NCI-H128 (cell line): ENCODE measurements around the gene RAD23B.
"Not testable (repeated sequence)": the region's sequence is repeated elsewhere in the genome, so short reads cannot be mapped to it uniquely, and the experiment has no call there.

ENCODE experiments used
- DNase-seq: peaks from one replicate; lab custom pipeline; 2025; ENCODE audit not compliant: unreplicated experiment; lab: John Stamatoyannopoulos, UW

RAD23B gene

DNA sequence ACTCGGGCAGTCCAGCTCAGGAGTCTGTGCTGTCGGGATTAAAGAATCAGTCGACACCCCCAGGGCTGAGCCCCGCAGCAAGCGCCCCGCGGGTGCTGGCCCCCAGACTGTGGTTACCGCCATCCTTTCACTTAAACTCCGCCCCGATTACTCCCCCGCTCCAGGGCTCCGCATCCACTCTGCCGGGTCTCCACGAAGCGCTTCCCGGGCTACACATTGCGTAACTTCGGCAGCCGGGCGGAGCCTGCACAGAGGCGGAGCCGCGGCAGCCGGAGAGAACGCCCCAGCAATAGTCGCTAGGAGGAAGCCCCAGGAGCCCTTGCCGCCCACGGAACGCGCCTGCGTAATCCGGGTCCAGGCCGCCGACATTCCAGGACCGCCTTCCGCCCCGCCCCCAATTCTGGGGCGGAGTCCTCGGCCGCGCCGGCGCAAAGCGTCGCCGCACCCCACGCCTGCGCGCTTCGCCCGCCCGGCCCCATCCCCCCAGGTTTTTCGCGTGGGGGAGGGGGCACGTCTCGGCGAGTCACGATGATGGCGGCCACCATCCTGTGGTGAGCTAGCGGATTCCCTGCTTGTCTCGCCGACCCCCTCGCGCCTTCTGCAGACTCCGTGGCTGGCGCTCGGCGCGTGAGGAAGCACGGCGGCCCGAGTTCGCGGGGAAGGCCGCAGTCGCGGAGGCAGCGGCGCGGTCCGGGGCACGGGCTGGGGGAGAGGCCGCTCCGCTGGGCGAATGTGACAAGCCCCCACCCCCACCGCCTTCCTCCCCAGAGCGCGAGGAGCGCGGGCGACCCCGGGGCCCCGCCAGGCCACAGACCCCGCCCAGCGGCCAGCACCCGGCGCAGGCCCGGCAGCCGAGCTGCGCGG is at the start of gene RAD23B:
TSS of gene RAD23B (plus strand) at position 521 of the 864 bp plus-strand sequence. CDS start 351 bp downstream, outside the sequence.
- peak; percentile 96 for DNase-seq

DNA sequence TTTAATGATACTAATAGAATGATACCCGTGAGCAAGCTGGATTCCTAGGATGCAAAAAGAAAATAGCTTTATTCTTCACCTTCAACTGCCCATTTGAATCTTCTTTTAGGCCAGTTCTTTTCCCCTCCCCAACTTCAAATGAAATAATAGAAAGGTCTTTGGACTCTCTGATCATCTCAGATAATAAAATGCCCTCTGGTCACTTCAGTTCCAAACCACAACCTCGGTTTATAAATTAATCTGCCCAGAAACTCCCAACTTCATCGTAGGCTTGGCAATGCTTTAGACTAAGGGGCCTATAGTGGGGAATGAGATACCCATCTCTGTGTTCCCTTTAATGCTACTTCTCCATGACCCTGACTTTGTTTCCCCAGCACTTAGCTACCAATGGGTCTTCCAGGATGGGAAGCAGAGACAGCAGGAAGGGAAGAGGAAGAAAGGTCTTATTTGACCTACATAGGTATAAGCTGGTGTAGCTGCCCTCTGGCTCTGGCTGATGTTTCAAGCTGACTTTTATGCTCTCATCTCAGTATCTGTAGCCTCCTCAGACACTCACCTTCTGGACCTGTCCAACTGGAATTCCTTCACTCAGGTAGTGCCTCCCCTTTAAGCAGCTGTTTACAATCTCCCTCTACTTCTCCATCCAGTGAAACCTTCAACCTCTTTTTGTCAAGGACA is 47.2 kb upstream of the RAD23B start:
- DNase-seq = no peak

DNA sequence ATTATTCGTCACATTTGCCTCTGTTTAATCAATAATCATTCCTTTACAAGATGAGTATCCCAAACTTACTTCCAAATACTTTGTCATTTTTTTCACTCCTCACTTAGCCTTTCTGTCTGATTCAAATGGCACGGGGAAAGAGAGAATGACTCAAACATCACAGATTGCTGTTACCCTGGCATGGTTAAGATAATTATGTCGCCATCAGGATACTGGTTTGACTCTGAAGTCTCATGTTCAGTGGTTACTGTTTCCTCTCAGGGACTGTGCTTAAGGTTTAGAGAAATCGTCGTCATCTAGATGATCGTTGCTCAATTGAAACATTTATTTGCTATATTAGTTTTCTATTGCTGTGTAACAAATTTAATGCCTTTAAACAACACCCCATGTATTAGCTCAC is 45.2 kb upstream of the RAD23B start:
- DNase-seq = no peak

DNA sequence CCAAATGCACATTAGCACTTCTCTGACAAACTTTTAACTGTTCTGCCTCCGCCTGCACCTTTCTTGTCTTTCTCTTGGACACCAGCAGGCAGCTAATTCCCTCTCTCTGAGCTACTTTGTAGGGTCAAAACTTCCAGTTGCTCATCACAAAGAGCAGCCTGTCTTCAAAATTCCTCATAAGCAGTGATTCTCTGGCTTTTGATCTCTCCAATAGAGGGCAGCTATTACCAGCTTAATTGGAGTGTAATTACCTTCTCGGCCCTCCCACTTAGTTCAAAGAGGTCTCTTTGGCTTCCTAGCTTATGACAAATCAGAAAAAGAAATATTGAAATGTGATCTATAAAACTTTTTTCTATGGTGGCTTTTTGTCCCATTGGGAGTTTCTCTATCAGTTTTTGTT is 43.6 kb upstream of the RAD23B start:
- DNase-seq = no peak

DNA sequence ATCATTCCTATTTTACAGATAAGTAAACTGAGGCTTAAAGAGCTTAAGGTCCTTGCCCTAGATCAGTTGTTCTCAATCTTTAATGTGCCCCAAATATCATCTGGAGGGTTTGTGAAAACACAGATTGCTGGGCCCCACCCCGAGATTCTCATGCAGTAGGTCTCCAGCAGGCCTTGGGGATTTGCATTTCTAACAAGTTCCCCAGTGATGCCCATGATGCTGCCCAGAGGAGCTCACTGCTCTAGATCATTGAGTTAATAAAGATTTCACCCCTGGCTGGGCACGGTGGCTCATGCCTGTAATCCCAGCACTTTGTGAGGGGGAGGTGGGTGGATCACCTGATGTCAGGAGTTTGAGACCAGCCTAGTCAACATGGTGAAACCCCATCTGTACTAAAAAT is 42.8 kb upstream of the RAD23B start:
- no peak for DNase-seq

DNA sequence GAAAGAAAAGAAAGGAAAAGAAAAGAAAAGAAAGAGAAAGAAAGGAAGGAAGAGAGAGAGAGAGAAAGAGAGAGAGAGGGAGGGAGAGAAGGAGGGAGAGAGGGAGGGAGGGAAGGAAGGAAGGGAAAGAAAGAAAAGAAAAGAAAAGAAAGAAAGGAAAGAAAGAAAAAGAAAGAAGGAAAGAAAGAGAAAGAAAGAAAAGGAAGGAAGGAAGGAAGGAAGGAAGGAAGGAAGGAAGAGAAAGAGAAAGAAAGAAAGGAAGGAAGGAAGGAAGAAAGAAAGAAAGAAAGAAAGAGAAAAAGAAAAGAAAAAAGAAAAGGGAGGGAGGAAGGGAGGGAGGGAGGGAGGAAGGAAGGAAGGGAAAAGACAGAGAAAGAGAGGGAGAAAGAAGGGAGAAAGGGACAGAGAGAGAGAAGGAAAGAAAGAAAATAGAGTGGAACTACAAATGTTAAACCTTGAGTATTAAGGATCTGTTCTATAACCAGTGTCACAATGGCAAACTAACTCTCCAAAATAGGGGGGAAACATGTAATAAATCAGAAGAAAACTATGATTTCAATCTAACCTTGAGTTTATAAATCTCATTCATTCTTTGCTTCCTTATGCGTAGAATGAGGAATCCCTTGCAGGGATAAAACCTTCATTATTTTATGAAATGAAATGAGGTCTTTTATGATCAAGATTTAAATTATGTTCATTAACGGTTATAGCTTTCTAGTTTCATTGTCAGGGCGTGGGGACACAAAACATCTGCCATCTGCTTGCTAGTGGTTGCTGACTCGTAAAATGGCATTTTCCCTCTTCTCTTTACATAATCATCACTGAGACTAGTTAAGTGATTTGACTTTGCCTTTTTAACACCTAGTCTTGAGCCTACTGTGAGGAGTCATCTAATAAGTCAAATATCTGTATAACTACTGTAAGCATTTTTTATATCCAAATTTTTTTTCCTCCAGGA is 40.7 kb upstream of the RAD23B start:
- DNase-seq = no peak

DNA sequence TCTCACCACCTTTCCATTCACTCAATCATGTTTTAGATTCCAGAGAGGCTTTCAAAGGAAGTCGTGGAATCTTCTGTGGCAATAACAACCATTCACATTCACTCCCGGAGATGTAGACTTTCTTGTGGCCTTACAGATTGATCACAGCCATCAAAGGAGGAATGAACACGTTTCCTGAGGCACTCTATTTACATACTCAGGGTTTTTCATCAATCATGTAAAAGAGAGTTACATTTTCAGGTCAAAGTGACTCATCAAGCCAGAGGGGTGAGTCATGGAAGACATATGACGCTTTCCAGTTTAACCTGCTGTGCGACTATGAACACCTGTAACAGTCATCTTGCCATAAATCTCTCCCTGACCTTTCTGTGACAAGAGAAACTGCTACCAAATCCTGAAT is 39.3 kb upstream of the RAD23B start:
- DNase-seq = no peak

DNA sequence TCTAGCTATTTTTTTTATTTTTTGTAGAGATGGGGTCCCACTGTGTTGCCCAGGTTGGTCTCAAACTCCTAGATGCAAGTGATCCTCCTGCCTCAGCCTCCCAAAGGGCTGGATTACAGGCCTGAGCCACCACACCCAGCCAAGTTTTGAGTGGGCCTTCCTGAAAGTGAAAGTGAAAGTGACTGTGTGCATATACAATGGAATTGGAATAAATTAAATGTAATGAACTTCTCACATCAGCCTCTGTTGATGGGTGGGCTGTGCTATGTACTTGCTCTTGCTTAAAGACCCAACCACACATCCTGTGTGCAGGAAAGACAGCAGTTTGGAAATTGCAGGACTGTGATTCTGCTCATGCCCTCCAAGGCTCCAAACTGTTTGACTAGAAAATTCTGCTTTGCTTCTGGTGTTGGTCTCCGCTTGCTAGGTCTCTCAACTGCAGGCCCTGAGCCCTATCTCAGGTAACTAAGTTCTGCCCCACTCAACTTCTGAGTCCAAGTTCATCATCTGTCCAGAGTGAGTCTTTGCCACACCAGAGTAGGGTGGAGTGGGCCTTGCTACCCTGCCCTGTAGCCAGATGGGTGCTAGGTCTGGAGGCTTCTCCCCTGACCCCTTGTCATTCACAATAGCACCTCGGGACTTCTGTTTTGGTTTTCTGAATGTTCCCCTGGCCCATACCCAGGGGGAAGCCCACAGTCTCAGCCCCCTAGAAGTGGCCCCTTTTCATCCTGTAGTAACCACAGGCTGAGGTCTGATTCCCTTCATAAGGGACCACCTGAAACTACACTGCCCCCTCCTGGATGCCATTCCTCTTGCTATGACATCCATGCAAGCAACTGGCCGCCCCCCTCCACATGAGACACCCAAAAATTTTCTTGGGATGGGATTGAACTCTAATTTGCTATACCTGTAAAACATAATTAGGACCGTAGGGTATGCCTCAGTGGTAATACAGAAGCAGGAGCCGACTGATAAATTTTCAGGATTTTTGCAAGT is 36.5 kb upstream of the RAD23B start:
- no peak for DNase-seq

DNA sequence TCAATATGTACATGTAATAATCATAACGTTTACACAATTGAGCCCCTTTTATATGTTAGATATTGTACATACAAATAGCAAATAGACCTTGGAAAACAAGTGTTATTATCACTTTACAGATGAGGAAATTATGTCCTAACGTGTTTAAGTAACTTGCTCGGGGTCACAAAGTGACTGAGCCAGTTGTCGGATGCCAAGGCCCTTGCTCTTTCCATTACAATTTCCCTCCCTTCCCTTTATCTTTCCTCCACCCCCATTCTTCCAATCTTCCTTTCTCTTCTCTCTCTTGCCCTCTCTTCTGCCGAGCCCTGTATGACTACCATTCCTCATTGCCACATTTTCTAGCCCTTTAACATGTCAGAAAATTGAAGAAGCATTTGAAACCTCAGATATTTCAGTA is 34.4 kb upstream of the RAD23B start:
- DNase-seq = no peak

DNA sequence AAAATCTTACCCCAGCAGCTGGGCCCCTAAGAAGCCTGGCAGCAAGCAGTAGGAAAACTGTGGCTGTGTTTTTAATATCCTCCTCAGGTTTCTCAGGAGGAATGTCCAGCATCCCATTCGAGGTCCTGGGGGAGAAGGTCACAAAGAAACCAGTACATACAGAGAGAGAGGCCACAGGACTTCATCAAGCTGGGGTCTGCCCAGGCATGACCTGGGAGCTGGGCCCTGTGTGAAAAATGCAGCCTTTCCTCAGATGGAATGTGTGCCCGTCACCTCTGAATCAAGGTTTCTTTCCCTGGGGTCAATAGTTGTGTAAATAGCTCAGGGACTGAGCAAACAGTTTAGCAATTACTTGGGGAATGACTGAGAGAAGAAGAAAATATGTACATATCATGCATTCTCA is 33.9 kb upstream of the RAD23B start:
- DNase-seq = no peak

DNA sequence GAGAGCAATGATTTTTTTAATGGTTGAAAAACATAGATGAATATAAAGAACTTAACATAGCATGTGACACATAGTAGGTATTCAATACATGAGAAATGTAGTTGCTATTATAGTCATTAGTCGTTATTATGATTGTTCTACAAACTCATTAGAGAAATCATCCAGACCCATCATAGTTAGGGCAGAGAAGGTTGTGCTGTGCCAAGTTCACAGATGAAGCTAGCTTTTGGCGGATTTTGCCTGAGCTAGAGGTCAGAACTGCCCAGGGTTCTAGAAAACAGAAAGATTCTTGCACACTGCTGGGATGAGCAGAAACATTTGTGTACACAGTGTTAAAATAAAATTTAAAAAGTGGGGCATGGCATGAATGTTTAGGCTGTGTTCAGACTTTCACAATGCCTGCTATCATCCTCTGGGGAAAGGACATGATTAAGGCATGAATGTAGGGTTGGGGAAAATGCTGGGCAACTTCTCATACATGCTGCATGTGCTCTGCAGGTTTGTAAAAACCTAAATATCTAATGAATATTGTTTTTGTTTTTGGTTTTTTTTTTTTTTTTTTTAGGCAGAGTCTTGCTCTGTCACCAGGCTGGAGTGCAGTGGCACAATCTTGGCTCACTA is 33.3 kb upstream of the RAD23B start:
- DNase-seq = no peak

DNA sequence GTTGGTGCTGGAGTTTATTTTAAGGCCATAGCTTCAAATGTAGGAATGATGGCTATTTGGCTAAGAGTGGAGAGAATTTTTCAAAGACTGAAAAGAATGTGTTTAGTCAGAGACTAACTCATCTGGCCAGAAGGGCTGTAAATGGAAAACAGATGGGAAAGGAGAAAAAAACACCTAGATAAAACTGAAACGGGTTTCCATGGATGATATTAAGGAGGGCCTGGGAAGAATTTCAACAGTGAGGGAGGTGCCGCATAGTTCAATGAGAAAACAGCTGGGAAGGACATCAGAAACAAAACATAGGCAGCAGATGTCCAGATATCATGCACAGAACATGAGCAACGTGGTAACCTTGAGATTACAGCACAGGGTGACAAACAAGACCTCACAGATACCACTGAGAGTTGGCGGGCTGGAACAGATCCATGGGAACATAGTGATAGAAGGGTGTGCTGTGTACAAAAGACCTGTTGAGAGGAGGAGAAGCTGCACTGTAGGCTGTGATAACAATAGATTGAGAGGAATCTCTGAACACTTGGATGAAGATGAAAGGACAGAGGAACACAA is 31.2 kb upstream of the RAD23B start:
- no peak for DNase-seq

DNA sequence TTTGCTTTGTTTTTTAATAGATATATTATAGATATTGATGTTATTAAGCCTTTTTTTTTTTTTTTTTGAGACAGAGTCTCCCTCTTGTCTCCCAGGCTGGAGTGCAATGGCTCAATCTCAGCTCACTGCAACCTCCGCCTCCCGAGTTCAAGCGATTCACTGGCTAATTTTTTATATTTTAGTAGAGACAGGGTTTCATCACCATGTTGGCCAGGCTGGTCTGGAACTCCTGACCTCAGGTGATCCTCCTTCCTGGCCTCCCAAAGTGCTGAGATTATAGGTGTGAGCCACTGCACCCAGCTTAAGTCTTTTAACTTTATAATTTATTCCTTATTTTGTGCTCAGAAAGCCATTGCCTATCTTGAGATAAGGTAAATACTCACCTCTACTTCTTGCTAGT is 24.2 kb upstream of the RAD23B start:
- no peak for DNase-seq

DNA sequence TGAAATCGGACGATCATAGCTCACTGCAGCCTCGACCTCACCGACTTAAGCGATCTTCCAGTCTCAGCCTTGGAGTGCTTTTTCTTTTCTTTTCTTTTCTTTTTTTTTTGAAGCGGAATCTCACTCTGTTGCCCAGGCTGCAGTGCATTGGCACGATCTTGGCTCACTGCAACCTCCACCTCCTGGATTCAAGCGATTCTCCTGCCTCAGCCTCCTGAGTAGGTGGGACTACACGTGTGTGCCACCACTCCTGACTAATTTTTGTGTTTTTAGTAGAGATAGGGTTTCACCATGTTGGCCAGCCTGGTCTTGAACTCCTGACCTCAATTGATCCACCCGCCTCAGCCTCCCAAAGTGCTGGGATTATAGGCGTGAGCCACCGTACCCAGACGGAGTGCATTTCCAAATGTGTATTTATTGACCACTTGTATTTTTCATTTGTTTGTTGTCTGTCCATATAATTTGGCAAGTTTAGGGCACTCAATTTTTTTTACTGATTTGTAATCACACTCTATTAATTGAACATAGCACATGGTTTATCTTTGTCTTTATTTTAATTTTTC is 23.2 kb upstream of the RAD23B start:
- DNase-seq = not testable (repeated sequence)

DNA sequence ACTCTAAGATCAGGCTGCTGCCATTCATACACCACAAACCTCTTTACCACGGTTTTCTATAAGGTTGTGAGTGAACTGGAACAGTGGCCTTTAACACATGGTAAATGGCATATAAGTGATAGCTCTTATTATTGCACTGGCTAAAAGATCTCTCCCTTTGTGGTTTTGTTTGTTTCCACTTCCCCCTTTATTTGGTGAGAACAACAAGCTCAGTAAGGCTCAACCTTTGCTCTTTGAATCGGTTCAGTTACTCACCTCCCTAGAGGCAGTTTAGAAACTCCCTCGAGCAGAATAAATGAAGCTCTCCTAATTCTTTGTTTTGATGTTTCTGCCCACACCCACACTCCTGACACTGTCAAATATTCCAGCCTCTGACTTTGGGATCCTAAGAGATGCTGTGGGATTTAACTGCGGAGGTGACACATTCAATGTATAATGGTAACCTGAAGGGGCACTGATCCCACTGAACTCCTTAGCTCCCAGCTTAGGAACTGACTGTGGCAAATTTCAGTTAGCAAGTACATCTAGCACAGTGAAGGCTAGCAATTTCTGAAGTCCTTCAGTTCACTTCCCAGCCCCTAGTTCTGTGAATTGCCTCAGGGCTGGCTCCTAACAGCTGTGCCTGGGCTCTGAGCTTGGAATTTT is 22.5 kb upstream of the RAD23B start:
- DNase-seq = no peak

DNA sequence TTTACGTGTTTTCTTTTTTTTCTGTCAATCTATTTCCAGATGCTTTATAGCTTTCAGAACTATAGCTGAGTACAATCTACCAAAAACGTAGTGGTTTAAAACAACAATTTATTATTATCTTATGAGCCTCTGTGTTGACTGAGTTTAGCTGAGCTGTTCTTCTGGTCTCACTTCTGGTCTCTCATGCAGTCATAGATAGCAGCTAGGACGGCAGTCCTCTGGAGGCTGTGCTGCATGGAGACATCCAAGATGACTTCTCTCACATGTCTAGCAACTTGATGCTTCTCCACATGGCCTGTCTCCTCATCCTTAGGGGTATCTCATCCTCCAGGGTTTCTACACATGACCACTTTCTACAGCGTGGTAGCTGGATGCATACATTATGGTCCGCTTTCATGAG is 22.0 kb upstream of the RAD23B start:
- no peak for DNase-seq

DNA sequence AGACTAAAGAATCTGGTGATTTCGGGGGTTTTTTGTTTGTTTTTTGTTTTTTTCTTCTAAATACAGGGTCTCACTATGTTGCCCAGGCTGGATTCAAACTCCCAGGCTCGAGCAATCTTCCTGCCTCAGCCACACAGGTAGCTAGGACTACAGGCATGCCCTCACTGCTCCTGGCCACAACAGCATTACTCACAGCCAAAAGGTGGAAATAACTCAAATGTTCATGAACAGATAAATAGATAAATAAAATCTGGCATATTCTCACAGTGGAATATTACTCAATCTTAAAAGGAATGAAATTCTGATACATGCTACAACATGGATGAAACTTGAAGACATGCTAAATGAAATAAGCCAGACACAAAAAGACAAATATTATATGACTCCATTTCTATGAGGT is 19.8 kb upstream of the RAD23B start:
- no peak for DNase-seq

DNA sequence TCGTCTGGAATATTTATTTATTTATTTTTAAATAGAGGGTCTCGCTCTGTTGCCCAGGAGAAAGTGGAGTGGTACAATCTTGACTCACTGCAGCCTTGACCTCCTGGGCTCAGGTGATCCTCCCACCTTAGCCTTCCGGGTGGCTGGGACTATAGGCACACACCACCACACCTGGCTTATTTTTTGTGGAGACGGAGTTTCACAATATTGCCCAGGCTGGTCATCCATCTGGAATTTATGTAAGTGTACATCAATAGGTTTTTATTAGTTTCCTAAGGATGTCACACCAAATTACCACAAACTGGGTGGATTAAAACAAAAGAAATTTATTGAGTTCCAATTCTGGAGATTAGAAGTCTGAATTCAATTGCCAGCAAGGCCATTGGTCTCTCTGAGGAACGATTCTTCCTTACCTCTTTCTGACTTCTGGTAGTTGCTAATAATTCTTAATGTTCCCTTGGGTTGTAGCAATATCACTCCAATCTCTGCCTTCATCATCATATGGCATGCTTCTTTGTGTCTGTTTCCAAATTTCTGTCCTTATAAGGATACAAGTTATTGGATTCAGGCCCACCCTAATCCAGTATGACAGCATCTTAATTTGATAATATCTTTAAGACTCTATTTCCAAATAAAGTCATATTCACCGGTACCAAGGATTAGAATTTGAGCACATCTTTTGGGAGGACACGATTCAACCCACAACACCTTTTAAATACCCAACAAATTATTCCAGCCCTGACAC is 16.3 kb upstream of the RAD23B start:
- no peak for DNase-seq
